ENCODE results near the gene DNAJC3.

Gene DNAJC3

GRCh38 chr13:95676762-95677563 lies at the start of gene DNAJC3:
Gene DNAJC3 (plus strand): TSS chr13:95677139. CDS start chr13:95677256, 117 bp downstream.
- TF ChIP-seq Cebpa-rat (IDR thresholded peaks at IDR 0.05): no peak
- H3K27me3 ChIP-seq: no peaks in the 10 kb centered on the region

GRCh38 chr13:95627590-95627989 lies 49.3 kb upstream of the DNAJC3 start:
- no peak overlapping the region for H3K4me3 ChIP-seq
- no peak overlapping the region for H3K9ac ChIP-seq
- TF ChIP-seq Cebpa-rat (IDR thresholded peaks at IDR 0.05): no peak
- no peaks in the 10 kb centered on the region for H4K20me1 ChIP-seq
- H3K27me3 ChIP-seq: no peaks in the 10 kb centered on the region
- H3K9me3 ChIP-seq (replicated peaks in 1 of 11): peaks cover 0 to 7% (median 0%) of the 10 kb centered on the region in 11 experiments; a peak in 1 of 22 replicates
- no peak overlapping the region for H3K27ac ChIP-seq
- peaks cover 0 to 6% (median 1%) of the 10 kb centered on the region in 10 experiments; a peak in 8 of 20 replicates for H3K4me1 ChIP-seq
- H3K4me2 ChIP-seq: no peak overlapping the region
- H3K36me3 ChIP-seq: no peaks in the 10 kb centered on the region

More at GRCh38 chr13:95676762-95677563, at the start of gene DNAJC3:
- H3K4me1 ChIP-seq: peaks cover 24 to 63% (median 30%) of the 10 kb centered on the region in 10 experiments
- peak within 1 kb of the TSS; percentile 84 to 100 (median 94) for H3K4me3 ChIP-seq
- peak within 1 kb of the TSS; percentile 91 to 99 (median 97) for H3K9ac ChIP-seq
- peaks cover 4 to 42% (median 25%) of the 10 kb centered on the region in 11 experiments; a peak in 20 of 22 replicates for H3K36me3 ChIP-seq
- H3K27ac ChIP-seq: peak within 1 kb of the TSS; percentile 90 to 99 (median 96)
- H4K20me1 ChIP-seq: peaks cover 0 to 46% (median 37%) of the 10 kb centered on the region in 11 experiments; a peak in 18 of 22 replicates
- peak within 1 kb of the TSS; percentile 85 to 99 (median 91) for H3K4me2 ChIP-seq
- H3K9me3 ChIP-seq (replicated peaks in 1 of 11): peaks cover 1 to 47% (median 38%) of the 10 kb centered on the region in 11 experiments

- H3K4me3 ChIP-seq: no peak overlapping the region
- TF ChIP-seq Cebpa-rat (IDR thresholded peaks at IDR 0.05): no peak
- no peaks in the 10 kb centered on the region for H3K36me3 ChIP-seq
- no peaks in the 10 kb centered on the region for H3K4me1 ChIP-seq
- H3K27ac ChIP-seq: no peak overlapping the region
- peaks cover 0 to 7% (median 0%) of the 10 kb centered on the region in 11 experiments; a peak in 1 of 22 replicates for H3K9me3 ChIP-seq (replicated peaks in 1 of 11)
- H3K4me2 ChIP-seq: no peak overlapping the region
- H3K27me3 ChIP-seq: no peaks in the 10 kb centered on the region
- H3K9ac ChIP-seq: no peak overlapping the region
- H4K20me1 ChIP-seq: no peaks in the 10 kb centered on the region
Measured at GRCh38 chr13:95628488-95628887, 48.5 kb upstream of the DNAJC3 start.

- Histone ChIP-seq H3K9me3 (replicated peaks in 1 of 11) (peaks cover 0 to 7% (median 0%) of the 10 kb centered on the region in 11 experiments; a peak in 1 of 22 replicates), H3K4me3 (no peak overlapping the region), H3K4me2 (no peak overlapping the region), H3K36me3 (no peaks in the 10 kb centered on the region), H4K20me1 (no peaks in the 10 kb centered on the region), H3K27me3 (no peaks in the 10 kb centered on the region), H3K9ac (no peak overlapping the region), H3K4me1 (no peaks in the 10 kb centered on the region), H3K27ac (no peak overlapping the region)
- no peak for TF ChIP-seq Cebpa-rat (IDR thresholded peaks at IDR 0.05)
Measured at GRCh38 chr13:95629071-95629470, 47.9 kb upstream of the DNAJC3 start.

GRCh38 chr13:95630593-95630992 lies 46.3 kb upstream of the DNAJC3 start:
- TF ChIP-seq Cebpa-rat (IDR thresholded peaks at IDR 0.05): no peak
- Histone ChIP-seq H3K9me3 (replicated peaks in 1 of 11) (peaks cover 0 to 7% (median 0%) of the 10 kb centered on the region in 11 experiments; a peak in 1 of 22 replicates), H3K4me1 (no peaks in the 10 kb centered on the region), H3K27ac (no peak overlapping the region), H4K20me1 (no peaks in the 10 kb centered on the region), H3K4me3 (no peak overlapping the region), H3K36me3 (no peaks in the 10 kb centered on the region), H3K9ac (no peak overlapping the region), H3K4me2 (no peak overlapping the region), H3K27me3 (no peaks in the 10 kb centered on the region)

- no peak for TF ChIP-seq Cebpa-rat (IDR thresholded peaks at IDR 0.05)
- Histone ChIP-seq H3K4me3 (no peak overlapping the region), H3K9me3 (replicated peaks in 1 of 11) (peaks cover under 1 to 7% (median 5%) of the 10 kb centered on the region in 11 experiments; a peak in 17 of 22 replicates), H3K36me3 (no peaks in the 10 kb centered on the region), H3K4me1 (no peaks in the 10 kb centered on the region), H4K20me1 (no peaks in the 10 kb centered on the region), H3K27me3 (no peaks in the 10 kb centered on the region), H3K27ac (no peak overlapping the region), H3K9ac (no peak overlapping the region), H3K4me2 (no peak overlapping the region)
Measured at GRCh38 chr13:95636853-95637252, 40.1 kb upstream of the DNAJC3 start.

GRCh38 chr13:95641291-95642027 lies 35.5 kb upstream of the DNAJC3 start:
- no peaks in the 10 kb centered on the region for H4K20me1 ChIP-seq
- TF ChIP-seq Cebpa-rat (IDR thresholded peaks at IDR 0.05): no peak
- H3K36me3 ChIP-seq: no peaks in the 10 kb centered on the region
- H3K9ac ChIP-seq: no peak overlapping the region
- no peak overlapping the region for H3K27ac ChIP-seq
- no peak overlapping the region for H3K4me3 ChIP-seq
- H3K9me3 ChIP-seq (replicated peaks in 1 of 11): peaks cover 17 to 35% (median 24%) of the 10 kb centered on the region in 11 experiments
- no peaks in the 10 kb centered on the region for H3K27me3 ChIP-seq
- no peaks in the 10 kb centered on the region for H3K4me1 ChIP-seq
- H3K4me2 ChIP-seq: no peak overlapping the region

- Histone ChIP-seq H3K4me1 (no peaks in the 10 kb centered on the region), H3K4me3 (no peak overlapping the region), H4K20me1 (no peaks in the 10 kb centered on the region), H3K27ac (no peak overlapping the region), H3K9ac (no peak overlapping the region), H3K27me3 (no peaks in the 10 kb centered on the region), H3K36me3 (no peaks in the 10 kb centered on the region), H3K4me2 (no peak overlapping the region), H3K9me3 (replicated peaks in 1 of 11) (peaks cover 17 to 35% (median 24%) of the 10 kb centered on the region in 11 experiments)
- TF ChIP-seq Cebpa-rat (IDR thresholded peaks at IDR 0.05): no peak
Measured at GRCh38 chr13:95642028-95642621, 34.8 kb upstream of the DNAJC3 start.

GRCh38 chr13:95642999-95643398 lies 33.9 kb upstream of the DNAJC3 start:
- H3K4me1 ChIP-seq: no peaks in the 10 kb centered on the region
- no peak for TF ChIP-seq Cebpa-rat (IDR thresholded peaks at IDR 0.05)
- H3K9me3 ChIP-seq (replicated peaks in 1 of 11): peaks cover 17 to 35% (median 24%) of the 10 kb centered on the region in 11 experiments
- no peak overlapping the region for H3K9ac ChIP-seq
- no peak overlapping the region for H3K27ac ChIP-seq
- H3K4me2 ChIP-seq: no peak overlapping the region
- H3K27me3 ChIP-seq: no peaks in the 10 kb centered on the region
- no peaks in the 10 kb centered on the region for H4K20me1 ChIP-seq
- no peaks in the 10 kb centered on the region for H3K36me3 ChIP-seq
- H3K4me3 ChIP-seq: no peak overlapping the region

Measured in BLaER1 treated with 17β-estradiol and CSF1 and Interleukin-3, amounts not matched to agents 10 nM and 100 nM (cell line).